Mucosa of stomach (tissue), 1 donor: ENCODE results near the gene TRMT112.
"Not testable (repeated sequence)": the region's sequence is repeated elsewhere in the genome, so short reads cannot be mapped to it uniquely, and the experiment has no call there.

Experiments used
- H3K27me3 ChIP-seq: one replicate; pipeline ENCODE4 v1.7.0; 2013; ENCODE audit warnings: mild to moderate bottlenecking, low read length; ENCODE audit not compliant: control insufficient read depth, insufficient read depth
- H3K36me3 ChIP-seq: one replicate; pipeline ENCODE4 v1.7.0; 2013; ENCODE audit warnings: low read length; ENCODE audit not compliant: control insufficient read depth, insufficient read depth
- H3K4me1 ChIP-seq: one replicate; pipeline ENCODE4 v1.7.0; 2013; ENCODE audit warnings: mild to moderate bottlenecking, low read length; ENCODE audit not compliant: control insufficient read depth, insufficient read depth
- H3K4me3 ChIP-seq: one replicate; pipeline ENCODE4 v1.7.0; 2013; ENCODE audit warnings: low read length
- H3K9ac ChIP-seq: one replicate; pipeline ENCODE4 v1.7.0; 2013; ENCODE audit warnings: mild to moderate bottlenecking, low read length, moderate library complexity
- H3K9me3 ChIP-seq: one replicate; pipeline ENCODE4 v1.7.0; 2013; ENCODE audit warnings: mild to moderate bottlenecking, low read length, moderate library complexity; ENCODE audit not compliant: control insufficient read depth
- donor health status: Pancreatic carcinoma.

The TRMT112 gene

GRCh38 chr11:64337538-64338249 lies 20.3 kb upstream of the TRMT112 start:
- no peaks in the 10 kb centered on the region for H3K36me3 ChIP-seq
- H3K9ac ChIP-seq, result no peak overlapping the region
- H3K4me1 ChIP-seq, result peaks cover 20% of the 10 kb centered on the region
- H3K9me3 ChIP-seq, result no peaks in the 10 kb centered on the region
- H3K4me3 ChIP-seq, result no peak overlapping the region
- H3K27me3 ChIP-seq, result no peaks in the 10 kb centered on the region

GRCh38 chr11:64334764-64335735 lies 17.7 kb upstream of the TRMT112 start:
- no peak overlapping the region for H3K4me3 ChIP-seq
- H3K9me3 ChIP-seq, result no peaks in the 10 kb centered on the region
- H3K27me3 ChIP-seq, result no peaks in the 10 kb centered on the region
- H3K9ac ChIP-seq, result no peak overlapping the region
- peaks cover 26% of the 10 kb centered on the region for H3K4me1 ChIP-seq
- no peaks in the 10 kb centered on the region for H3K36me3 ChIP-seq

- Histone ChIP-seq H3K4me1 (peaks cover 38% of the 10 kb centered on the region), H3K36me3 (no peaks in the 10 kb centered on the region), H3K4me3 (no peak overlapping the region), H3K9me3 (no peaks in the 10 kb centered on the region), H3K27me3 (no peaks in the 10 kb centered on the region), H3K9ac (no peak overlapping the region)
Measured at GRCh38 chr11:64333556-64333955, 16.2 kb upstream of the TRMT112 start.

- no peaks in the 10 kb centered on the region for H3K36me3 ChIP-seq
- H3K4me1 ChIP-seq, result peaks cover 38% of the 10 kb centered on the region
- no peaks in the 10 kb centered on the region for H3K9me3 ChIP-seq
- no peaks in the 10 kb centered on the region for H3K27me3 ChIP-seq
- H3K9ac ChIP-seq, result peak overlapping the region; percentile 42
- no peak overlapping the region for H3K4me3 ChIP-seq
Measured at GRCh38 chr11:64331569-64332371, 14.4 kb upstream of the TRMT112 start.

- Histone ChIP-seq H3K9ac (no peak overlapping the region), H3K9me3 (no peaks in the 10 kb centered on the region), H3K36me3 (no peaks in the 10 kb centered on the region)
Measured at GRCh38 chr11:64330888-64331287, 13.5 kb upstream of the TRMT112 start.

GRCh38 chr11:64327993-64328392 lies 10.6 kb upstream of the TRMT112 start:
- Histone ChIP-seq H3K4me3 (no peak overlapping the region), H3K27me3 (no peaks in the 10 kb centered on the region), H3K36me3 (no peaks in the 10 kb centered on the region), H3K9ac (no peak overlapping the region), H3K4me1 (peaks cover 29% of the 10 kb centered on the region), H3K9me3 (no peaks in the 10 kb centered on the region)

More at GRCh38 chr11:64330888-64331287, 13.5 kb upstream of the TRMT112 start:
- Histone ChIP-seq H3K27me3 (no peaks in the 10 kb centered on the region), H3K4me3 (no peak overlapping the region), H3K4me1 (peaks cover 38% of the 10 kb centered on the region)

- H3K9me3 ChIP-seq, result no peaks in the 10 kb centered on the region
- H3K9ac ChIP-seq, result no peak overlapping the region
Measured at GRCh38 chr11:64327375-64327774, 10.0 kb upstream of the TRMT112 start.

GRCh38 chr11:64324692-64325469 lies 7.5 kb upstream of the TRMT112 start:
- Histone ChIP-seq H3K27me3 (no peaks in the 10 kb centered on the region), H3K4me1 (peaks cover 39% of the 10 kb centered on the region), H3K9ac (no peak overlapping the region), H3K9me3 (no peaks in the 10 kb centered on the region), H3K4me3 (no peak overlapping the region), H3K36me3 (peaks cover 6% of the 10 kb centered on the region)

More at GRCh38 chr11:64327375-64327774, 10.0 kb upstream of the TRMT112 start:
- Histone ChIP-seq H3K4me3 (no peak overlapping the region), H3K4me1 (peaks cover 34% of the 10 kb centered on the region), H3K36me3 (peaks cover 3% of the 10 kb centered on the region), H3K27me3 (no peaks in the 10 kb centered on the region)

- not testable (repeated sequence) for H3K27me3 ChIP-seq, H3K36me3 ChIP-seq, H3K4me3 ChIP-seq, H3K9me3 ChIP-seq, H3K9ac ChIP-seq
- peaks cover 39% of the 10 kb centered on the region for H3K4me1 ChIP-seq
Measured at GRCh38 chr11:64323984-64324383, 6.6 kb upstream of the TRMT112 start.

GRCh38 chr11:64323373-64323772 lies 6.0 kb upstream of the TRMT112 start:
- no peaks in the 10 kb centered on the region for H3K27me3 ChIP-seq
- peak overlapping the region; percentile 4 for H3K9ac ChIP-seq
- peaks cover 41% of the 10 kb centered on the region for H3K4me1 ChIP-seq
- H3K9me3 ChIP-seq, result no peaks in the 10 kb centered on the region
- H3K36me3 ChIP-seq, result peaks cover 6% of the 10 kb centered on the region
- no peak overlapping the region for H3K4me3 ChIP-seq

- Histone ChIP-seq H3K27me3 (no peaks in the 10 kb centered on the region), H3K9ac (peak overlapping the region; percentile 4), H3K4me3 (no peak overlapping the region), H3K4me1 (peaks cover 41% of the 10 kb centered on the region), H3K9me3 (no peaks in the 10 kb centered on the region), H3K36me3 (peaks cover 6% of the 10 kb centered on the region)
Measured at GRCh38 chr11:64322925-64323260, 5.5 kb upstream of the TRMT112 start.
